GM18868 (cell line): ENCODE measurements around the gene TMEM108.

Experiments
- ATAC-seq: cut with Tn5 transposase; IDR thresholded peaks from one replicate; pipeline ENCODE4 v1.9.1; 2021; ENCODE audit warnings: mild to moderate bottlenecking, moderate library complexity; ENCODE audit not compliant: unreplicated experiment

Gene TMEM108

DNA sequence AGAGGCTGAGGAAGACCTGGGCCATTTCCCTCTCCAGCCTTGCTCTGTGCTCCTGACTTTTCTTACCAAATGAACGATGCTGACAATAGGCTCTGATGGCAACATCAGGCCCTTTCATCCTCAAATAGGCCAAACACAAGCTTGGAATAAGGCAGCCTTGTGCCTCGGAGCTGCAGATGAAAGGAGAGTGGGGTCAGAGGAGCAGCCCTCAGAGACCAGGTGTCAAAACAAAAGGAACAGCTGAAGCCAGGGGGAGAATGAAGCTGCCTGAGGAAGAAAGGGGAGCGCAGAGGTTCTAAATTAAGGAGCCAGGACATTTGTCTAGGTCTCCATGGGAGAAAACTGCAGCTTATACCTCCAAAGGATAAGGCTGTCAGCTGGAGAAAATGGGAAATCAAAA, 366.7 kb downstream of the TMEM108 start:
- ATAC-seq = no peak

DNA sequence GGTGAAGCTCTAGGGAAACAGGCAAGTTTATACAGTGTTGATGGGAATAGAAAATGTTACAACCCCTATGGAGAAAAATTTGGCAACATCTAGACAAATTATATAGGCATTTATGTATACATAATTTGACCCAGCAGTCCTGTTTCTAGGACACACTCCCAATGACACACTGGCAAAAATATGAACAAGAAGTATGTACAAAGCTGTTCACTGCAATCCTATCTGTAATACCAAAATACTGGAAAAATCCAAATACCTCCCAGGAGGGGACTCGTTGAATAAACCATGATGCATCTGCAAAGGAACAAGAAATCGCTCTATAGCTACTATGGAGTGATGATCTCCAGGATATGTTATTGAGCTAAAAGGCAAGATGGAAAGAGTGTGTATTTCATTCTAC, 370.2 kb downstream of the TMEM108 start:
- no peak for ATAC-seq

DNA sequence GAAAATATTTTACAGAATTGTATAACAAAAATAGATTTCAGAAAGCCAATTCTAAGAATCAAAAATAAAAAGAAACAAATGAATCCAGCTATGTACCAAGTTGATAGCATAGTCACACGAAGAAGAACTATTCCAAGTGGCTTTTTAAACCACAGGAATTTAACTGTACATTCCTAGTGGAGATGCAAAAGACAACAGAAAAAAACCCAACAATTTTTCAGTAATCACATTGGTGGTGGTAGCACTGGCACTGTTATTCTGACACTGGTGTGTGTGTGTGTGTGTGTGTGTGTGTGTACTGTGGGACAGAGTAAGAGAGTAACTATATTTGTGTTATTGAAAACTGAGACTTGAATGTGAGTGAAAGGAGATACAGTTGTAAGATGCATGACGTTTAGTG, 370.8 kb downstream of the TMEM108 start:
- ATAC-seq = no peak

DNA sequence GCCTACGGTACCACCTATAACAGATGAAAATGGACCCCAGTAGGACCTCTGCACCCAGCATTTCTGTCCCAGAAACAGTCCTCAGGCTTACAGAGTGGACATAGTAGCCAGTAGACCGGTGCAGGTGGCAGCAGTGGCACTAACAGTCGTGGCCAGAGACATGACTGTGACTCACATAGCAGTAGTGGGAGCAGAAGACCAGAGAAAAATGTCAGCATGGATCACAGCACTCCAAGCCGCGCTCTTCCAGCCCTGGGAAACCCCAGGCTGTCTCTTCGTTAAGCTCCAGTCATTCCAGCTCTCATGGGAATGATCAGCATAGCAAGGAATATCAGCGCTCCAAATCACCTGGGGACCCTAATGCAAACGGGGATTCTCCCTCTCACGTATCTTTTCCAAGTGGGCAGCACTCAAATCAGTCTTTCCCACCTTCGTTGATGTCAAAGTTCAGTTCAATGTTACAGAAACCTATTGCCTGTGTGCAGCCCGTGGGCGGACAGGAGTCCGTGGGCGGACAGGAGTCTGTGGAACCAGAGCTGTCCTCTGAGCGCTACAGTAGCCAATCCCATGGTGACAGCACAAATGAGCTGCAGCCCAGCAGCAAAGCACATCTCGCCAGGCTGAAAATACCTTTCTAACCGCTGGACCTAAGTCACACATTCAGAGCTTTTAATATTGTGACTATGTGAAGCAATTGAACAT, 372.2 kb downstream of the TMEM108 start:
- no peak for ATAC-seq

DNA sequence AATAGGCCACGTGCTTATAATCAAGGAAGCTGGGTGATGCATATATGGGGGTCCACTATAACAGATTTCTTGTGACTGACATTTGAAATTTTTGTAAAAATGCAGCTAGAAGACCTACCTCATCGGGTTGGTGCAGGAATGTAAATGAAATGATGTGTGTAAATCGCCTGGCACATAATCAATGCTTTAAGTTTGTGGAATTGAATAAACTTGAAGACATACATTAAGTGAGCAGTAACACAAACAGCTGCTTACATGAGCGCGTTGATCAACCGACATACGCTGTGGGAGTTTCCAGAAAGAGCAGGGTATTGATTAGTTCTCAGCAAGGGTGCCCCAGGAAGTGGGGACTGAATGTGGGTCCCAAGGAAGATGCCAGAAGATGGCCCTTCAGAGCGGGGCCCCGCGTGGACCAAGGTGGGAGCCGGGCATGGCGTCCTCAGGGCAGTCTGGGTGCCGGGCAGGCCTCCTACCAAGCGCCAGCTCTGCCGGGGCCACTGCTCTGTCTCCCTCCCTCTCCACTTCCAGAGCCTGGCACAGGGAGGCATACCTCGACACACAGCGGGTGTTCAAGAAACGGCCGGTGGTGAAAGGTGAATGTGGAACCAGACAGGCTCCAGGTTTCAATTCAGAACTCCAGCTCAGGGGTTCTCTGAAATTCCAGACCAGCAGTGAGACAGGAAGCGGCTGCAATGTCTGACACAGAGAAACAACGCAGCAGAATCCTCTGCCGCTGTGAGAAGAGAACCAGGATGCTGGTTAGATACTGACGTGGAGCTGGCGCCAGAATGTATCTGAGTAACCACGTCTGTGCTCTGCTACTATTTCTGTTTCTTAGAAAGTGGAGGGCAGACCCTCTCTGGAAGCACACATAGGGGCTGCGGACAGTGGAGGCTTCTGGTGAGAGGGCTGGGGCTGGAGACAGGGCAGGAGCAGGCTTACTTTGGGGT, 374.3 kb downstream of the TMEM108 start:
- no peak for ATAC-seq

DNA sequence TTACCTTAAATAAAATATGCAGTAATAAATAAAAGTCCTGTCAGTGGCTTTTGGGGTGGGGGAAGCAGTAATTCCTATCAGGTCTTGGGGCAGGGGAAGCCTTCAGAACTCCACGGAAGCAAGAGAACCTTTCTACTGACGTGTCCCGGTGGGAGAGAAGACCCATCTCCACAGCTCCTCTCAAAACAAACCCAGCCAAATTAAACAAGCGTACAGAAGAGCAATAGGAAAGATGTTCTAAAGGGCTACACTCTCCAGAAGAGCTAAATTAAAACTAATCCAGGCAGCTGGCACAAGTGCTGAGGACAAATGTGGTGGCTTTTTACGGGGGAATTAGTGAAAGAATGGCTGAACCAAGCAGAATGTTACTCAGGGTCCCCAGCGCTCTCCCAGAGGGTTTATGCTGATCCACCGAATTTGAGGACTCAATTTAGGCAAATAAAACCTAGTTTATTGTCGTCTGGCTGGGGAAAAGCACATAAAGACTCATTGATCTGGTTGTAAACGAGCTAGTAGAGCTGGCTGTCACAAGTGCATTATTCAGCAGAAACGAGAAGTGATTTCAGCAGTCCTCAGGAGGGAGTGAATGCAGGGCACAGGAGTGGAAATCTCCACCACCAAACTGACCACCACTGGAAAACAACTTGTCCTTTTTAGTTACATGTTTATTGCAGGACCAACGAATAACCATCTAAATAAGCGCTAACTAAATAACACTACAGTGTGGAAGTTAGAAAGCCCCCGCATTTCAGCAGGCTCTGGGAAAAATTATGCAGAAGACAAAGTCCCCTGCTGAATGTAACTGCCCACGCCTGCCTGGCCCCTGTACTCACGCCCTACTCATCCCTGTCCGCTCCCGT, 375.2 kb downstream of the TMEM108 start:
- no peak for ATAC-seq

DNA sequence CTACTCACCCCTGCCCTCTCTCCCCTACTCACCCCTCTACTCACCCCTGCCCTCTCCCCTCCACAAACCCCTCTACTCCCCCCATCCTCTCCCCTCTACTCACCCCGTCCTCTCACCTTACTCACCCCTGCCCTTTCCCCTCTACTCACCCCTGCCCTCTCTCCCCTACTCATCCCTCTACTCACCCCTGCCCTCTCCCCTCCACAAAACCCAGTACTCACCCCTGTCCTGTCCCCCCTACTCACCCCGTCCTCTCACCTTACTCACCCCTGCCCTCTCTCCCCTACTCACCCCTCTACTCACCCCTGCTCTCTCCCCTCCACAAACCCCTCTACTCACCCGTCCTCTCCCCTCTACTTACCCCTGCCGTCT, 375.8 kb downstream of the TMEM108 start:
- no peak for ATAC-seq

DNA sequence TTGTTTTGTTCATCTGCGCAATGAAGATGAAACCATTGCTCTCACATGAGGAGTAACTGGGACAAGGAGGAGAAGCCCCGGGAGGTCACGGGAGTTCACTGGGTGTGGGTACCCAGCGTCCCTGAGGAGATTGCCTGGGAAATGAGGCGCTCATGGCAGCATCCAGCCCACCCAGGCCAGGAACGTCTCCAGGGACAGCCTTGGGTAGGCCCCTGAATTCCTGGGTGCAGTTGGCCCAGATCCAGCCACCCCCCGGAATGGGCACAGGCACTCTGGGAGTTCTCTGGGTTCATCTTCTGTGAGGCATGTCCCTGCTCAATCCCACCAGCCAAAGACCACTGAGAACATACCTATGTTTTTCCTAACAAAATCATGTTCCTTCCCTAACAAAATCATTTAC, 380.2 kb downstream of the TMEM108 start:
- ATAC-seq = no peak

DNA sequence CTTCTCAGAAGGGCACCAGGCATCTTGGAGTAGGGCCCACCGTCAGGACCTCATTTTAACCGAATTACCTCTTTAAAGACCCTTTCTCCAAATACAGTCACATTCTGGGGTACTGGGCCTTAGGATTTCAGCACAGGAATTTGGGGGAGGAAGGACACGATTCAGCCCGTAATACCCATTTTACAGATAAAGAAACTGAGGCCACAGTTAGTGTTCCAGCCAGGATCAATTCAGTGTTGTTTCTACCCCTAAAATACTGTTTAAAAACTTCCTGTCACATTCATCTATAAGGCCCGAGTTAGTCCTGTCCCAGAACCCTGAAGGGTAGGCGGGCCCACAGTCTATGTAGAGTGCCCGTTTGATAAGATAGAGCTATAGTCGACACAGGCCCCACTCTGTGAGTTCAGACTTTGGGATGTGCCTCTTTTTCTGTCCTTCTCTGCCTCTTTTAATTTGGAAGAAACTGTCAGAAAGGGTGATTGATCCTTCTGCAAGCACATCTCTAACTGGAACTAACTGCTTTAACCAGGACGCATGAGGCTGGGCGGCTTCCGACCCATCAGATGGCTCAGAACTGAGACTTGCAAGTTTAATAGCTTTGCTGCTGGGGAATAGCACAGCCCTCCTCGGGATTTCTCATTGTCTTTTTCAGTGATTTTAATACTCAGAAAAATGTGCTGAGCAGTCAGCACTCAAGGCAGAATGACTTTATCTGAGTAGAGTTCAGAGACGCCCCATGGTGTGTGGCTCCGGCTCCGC, 381.1 kb downstream of the TMEM108 start:
- ATAC-seq = no peak

DNA sequence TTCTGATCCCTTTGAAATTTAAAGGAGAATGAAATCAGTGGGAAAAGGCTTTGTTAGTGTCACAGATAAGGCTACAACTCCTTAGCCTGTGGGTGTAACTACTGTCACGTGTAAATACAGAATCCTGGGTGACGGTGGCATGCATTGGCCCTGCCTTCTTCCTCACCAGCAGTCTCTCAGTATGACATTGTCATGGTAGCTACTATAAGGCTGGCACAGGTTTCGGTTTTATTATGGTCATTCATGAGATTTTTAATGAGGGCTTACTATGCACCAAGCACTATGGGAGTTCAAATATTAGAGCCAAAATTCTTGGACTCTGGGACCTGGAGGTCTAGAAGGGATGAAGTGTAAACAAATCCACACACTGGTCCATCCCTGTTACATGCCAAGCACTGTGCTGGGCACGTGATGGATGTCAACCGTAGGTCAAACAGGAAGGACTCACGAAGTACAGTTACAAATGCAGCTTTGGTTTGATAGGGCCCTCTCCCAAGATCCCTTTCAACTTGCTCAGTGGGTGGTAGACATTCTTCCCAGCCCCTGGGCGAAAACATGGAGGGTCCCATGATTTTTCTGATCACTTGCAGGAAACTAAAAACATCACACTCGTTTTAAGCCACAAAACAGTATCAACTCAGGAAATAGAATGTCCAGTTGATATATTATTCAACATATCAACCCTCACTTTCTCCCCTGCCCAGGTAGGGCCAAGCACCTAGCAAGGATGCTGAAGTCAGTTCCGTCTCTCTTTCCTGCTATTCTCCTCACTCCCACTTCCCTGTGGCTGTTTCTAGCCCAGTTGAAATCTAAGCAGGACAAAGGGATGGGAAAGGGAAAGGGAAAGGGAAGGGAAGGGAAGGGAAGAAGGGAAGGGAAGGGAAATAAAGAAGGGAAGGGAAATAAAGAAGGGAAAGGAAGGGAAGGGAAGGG, 387.0 kb downstream of the TMEM108 start:
- peak; percentile 54 for ATAC-seq

DNA sequence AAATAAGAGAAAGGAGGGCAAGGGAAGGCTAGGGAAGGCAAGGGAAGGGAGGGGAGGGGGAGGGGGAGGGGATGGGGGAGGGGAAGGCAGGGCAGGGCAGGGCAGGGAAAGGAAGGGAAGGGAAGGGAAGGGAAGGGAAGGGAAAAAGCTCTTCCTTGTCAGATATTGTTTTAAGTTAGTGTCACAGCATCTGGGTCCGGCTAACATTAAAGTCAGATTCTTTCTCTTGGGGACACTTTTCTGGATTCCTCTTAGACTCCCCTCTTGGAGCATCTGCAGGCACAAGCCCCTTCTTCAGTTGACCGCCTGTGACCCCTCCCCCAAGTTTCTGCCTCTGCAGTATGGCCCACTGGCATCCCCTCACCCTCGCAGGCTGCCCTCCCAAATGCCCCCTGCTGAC, 387.7 kb downstream of the TMEM108 start:
- no peak for ATAC-seq

DNA sequence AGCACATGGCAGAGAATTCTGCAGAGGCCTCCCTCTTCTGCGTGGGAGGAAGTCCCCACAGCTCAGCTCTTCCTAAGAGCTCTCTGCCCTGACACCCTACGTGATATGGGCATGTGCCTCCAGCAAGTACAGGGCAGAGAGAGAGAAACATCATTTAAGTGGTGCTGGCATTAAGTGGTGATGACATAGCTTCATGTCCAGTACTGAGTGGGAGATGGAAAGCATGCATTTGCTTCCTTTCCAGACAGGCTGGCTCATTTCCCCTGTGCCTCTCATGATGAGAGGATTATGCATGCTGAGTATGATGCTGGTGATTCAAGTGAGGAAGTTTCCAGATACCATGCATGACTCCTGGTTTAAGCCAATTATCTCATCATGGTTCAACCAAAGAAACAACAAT, 388.5 kb downstream of the TMEM108 start:
- ATAC-seq = no peak

DNA sequence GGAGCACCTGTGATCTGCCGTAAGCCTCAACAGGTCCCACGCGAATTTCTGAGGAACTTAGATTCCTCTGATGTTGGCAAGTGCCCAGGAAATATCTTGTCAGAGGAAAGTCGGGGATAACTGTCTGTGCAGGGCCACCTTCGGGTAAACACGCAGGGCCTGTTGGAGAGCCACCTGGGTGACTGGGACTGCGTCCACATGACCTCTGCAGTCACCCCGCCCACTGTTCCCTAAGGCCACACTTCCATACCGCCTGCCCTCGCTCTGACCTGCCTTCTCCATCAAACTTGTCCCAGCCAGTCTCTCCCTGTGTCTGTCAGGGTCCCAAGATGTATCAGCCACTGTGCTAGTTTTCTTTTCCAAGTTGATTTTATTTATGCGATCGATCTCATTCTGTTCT, 390.4 kb downstream of the TMEM108 start:
- no peak for ATAC-seq

DNA sequence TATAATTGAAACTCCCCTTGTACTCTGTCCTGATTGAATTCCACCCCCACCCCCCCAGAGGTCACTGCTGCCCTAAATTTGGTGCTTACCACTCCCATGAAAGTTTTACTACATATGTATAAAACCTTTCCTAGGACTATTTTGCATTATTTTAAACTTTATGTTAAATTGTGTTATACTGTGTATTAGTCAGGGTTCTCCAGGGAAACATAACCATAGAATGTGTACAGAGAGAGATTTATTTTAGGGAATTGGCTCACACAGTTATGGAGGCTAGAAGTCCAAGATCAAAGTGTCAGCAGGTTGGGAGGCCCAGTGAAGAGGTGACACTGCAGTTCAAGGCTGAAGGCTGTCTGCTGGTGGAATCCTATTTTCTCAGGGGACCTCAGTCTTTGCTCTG, 390.9 kb downstream of the TMEM108 start:
- ATAC-seq = no peak

DNA sequence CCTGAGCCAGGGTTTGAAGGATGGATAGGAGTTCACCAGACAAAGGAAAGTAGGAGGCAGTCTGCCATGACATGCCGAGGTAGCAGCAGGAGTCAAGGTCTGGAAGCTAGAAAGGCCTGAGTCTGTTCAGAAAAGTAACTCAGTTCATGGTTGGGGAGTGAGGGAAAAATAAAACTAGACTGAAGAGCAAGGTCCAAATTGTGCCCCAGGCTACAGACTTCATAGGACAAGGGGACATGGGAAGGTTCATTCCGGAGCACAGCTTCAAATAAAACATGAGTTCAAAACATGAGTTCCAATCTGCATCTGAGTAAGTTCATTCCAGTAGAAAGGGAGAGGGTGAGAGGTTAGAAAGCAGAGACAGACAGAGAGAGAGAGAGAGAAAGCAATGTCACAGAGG, 401.4 kb downstream of the TMEM108 start:
- no peak for ATAC-seq

DNA sequence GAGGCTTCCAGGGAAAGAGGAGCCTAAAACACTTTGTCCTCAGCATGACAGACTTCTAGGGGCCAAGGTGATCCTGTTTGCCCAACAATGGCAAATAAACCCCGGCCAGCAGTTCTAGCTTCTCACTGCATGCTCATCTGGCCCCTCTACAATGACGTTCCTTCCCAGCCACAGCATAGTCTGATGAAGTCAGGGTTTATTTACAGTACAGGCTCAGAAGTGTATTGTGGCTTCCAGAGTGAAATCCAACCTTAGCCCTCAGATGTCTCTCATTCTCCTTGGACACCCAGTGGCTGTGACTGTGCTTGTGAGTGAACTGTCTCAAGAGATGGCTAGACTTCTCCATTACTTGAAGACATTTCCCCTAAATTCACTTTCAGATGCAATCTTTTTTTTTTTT, 402.5 kb downstream of the TMEM108 start:
- no peak for ATAC-seq

DNA sequence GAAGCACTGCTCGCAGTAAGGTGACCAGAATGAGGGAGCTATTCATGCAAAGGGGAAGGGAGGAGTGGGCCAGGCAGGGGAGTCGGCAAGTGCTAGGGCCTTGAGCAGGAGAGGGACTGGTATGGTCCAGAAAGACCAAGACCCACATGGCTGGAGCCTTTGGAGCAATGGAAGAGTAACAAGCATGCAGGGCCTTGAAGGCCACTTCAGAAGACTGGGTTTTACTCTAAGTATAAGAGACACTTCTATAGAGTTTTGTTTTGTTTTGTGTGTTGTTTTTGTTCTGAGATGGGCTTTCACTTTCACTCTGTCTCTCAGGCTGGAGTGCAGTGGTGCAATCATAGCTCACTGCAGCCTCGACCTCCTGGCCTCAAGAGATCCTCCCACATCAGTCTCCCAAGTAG, 403.7 kb downstream of the TMEM108 start:
- ATAC-seq = peak; percentile 79

DNA sequence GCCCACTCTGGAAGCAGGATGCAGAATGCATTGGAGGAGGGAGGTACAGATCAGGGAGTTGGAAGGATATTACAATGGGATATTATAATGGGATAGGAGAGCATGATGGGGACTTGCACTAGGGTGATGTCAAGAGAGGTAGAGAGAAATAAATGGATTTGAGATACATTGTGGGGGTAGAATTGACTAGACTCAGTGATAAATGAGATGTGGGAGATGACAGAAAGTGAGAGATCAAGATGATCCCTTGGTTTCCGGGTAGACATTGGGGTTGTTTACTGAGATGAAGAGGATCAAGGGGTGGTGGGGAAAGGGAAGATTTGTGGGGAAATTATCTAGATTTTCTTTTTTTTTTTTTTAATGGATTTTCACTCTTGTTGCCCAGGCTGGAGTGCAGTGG, 404.3 kb downstream of the TMEM108 start:
- no peak for ATAC-seq

DNA sequence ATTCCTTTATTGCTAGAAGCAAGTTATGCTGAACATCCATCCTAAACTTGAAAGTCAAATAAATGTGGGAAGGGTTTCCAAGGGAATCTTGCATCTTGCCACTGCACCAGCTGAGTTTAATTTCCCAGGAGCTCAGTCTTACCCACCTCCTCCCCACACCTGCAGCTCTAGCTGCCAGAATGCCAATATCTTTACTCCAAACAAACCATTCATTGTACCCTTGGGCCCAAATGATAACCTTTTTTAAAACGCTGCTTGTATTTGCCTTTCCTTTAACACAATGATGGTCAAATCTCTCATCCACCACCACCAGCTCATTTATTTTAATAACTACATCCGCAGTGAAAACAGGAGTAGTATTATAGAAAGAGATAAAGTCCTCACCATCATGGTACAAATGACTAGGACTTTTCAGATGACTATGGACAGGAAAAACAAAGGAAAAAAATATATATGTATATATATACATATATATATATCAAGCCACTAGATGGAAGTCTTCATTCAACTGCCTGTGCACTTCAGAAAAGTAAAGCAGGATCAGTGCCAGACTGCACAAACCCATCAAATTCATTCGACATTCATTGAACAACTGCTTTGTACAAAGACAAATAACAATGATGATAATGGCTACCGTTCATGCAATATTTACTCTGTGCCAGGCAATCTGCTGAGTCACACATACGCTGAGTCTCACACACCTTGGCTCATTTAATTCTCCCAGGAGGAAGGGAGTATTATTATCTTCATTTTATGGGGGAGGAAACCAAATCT, 405.6 kb downstream of the TMEM108 start:
- ATAC-seq = no peak
